Neural cell (in vitro differentiated cells): ENCODE results near the gene RAI14.

Experiments
- EP300 ChIP-seq: fragments of 450-650 bp; conservative IDR thresholded peaks from 2 replicates; pipeline ENCODE4 v1.6.1; 2014; ENCODE audit warnings: antibody characterized with exemption, mild to moderate bottlenecking, moderate library complexity; ENCODE audit not compliant: poor library complexity, severe bottlenecking
- POLR2AphosphoS5 ChIP-seq: IDR thresholded peaks from 2 replicates; pipeline ENCODE4 v1.6.1; 2012
- RAD21 ChIP-seq: fragments of 450-650 bp; conservative IDR thresholded peaks from 2 replicates; pipeline ENCODE4 v1.6.1; 2014; ENCODE audit warnings: antibody characterized with exemption, mild to moderate bottlenecking, moderate library complexity
- TF ChIP-seq, protein P1 (sequence below): fragments of 450-650 bp; IDR thresholded peaks from 2 replicates; pipeline ENCODE4 v1.5.1; 2014; ENCODE audit warnings: antibody characterized with exemption, mild to moderate bottlenecking, moderate library complexity; ENCODE audit not compliant: poor library complexity, severe bottlenecking

DNA sequence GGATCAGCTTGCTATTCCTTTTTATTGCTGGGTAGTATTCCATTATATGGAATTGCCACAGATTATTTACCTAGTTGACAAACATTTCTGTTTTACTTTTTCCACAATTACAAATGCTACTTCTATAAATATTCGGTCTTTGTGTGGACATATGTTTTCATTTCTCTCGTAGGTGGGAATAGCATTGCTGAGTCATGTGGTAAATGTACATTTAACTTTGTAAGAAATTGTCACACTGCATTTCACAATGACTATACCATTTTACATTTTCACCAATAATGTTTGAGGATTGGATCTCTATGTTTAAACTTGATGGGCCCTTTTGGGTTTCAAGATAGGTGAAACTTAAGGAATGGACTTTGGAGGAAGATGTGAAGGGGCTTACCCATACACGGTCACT is 19.7 kb downstream of the RAI14 start:
- TF ChIP-seq, protein P1, sequence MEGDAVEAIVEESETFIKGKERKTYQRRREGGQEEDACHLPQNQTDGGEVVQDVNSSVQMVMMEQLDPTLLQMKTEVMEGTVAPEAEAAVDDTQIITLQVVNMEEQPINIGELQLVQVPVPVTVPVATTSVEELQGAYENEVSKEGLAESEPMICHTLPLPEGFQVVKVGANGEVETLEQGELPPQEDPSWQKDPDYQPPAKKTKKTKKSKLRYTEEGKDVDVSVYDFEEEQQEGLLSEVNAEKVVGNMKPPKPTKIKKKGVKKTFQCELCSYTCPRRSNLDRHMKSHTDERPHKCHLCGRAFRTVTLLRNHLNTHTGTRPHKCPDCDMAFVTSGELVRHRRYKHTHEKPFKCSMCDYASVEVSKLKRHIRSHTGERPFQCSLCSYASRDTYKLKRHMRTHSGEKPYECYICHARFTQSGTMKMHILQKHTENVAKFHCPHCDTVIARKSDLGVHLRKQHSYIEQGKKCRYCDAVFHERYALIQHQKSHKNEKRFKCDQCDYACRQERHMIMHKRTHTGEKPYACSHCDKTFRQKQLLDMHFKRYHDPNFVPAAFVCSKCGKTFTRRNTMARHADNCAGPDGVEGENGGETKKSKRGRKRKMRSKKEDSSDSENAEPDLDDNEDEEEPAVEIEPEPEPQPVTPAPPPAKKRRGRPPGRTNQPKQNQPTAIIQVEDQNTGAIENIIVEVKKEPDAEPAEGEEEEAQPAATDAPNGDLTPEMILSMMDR, result no peak
- TF ChIP-seq EP300, result no peak
- no peak for TF ChIP-seq POLR2AphosphoS5
- no peak for TF ChIP-seq RAD21
